GM19455 (cell line): Measurements from ENCODE around the gene ALG9.
"Not testable (repeated sequence)": the region's sequence is repeated elsewhere in the genome, so short reads cannot be mapped to it uniquely, and the experiment has no call there.

ENCODE experiments used
- ATAC-seq: cut with Tn5 transposase; IDR thresholded peaks from one replicate; pipeline ENCODE4 v1.9.1; 2021; ENCODE audit not compliant: unreplicated experiment

ALG9 gene

DNA sequence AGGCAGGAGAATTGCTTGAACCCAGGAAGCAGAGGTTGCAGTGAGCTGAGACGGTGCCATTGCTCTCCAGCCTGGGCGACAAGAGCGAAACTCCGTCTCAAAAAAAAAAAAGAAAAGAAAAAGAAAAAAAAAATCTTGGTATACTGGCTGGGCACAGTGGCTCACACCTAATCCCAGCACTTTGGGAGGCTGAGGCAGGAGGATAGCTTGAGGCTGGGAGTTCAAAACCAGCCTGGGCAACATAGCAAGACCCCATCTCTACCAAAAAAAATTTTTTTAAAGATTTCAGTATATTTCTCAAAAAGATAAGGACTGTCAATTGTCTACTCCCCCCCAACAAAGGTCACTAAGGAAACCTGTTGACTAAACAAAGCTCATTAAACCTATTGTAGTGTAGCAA lies 13.7 kb upstream of the ALG9 start:
- ATAC-seq, result not testable (repeated sequence)

DNA sequence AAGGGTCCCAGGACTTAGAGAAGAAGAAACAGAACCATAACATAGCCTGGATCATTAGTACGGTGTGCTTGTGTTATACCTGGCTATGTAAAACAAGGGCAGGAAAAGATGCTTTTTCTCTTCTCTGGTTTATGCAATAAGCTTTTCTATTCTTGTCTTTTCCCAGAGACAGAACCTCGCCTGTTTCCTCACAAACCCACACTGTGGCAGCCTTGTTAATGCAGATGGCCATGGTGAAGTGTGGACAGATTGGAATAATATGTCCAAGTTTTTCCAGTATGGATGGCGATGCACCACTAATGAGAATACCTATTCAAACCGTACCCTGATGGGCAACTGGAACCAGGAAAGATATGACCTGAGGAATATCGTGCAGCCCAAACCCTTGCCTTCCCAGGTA lies 10.8 kb upstream of the ALG9 start:
- no peak for ATAC-seq

DNA sequence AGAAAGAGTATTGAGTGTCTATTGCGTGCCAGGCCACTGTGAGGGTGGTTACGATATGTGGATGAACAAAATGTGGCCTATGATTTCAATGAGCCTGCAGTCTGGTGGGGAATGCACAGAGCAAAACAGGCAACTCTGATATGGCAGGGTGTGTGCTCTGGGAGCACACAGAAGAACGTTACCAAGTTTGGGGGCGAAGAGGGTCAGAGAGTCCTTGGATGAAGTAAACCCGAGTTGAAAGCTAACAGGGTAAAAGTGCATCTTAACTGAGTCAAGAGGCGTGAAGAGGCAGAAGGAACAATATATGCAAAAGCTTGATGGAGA lies 8.2 kb upstream of the ALG9 start:
- ATAC-seq, result no peak

DNA sequence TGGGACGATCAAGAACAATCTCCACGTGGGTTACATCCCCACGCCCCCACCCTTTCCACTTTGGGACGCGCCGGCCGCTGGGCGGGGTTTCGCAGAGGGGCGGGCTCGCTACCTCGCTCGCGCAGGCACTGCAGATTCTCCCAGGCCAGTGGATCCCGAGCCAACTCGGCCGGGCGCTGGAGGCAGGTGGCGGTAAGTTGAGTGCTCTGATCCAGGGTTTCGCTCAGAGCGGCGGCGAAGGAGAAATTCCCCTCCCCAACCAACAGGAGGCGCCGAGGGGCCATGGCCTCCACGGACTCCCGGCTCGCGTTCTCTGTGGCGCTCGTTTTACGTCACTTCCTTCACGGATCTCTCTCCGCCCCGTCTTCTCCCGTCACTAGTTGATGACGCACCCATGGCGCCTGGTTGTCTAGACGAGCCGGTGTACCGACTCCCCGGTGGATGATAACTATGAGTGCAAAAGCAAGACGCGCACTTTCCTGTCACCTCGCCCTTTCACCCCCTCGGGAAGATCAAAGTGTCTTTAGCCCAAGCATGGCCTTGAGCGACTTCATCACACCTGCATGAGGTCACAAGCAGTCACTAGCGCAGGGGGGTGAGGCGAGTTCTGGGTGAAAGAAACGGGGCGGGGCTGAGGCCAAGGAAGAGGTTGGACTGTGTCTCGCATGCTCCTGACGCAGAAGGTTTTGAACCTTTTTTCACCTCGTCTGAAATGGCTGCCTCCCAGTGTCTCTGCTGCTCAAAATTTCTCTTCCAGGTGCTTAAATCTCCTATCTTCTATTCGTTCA lies 7.7 kb upstream of the ALG9 start, which contains the start of the genes CFAP68 and FDXACB1:
TSS of gene CFAP68 (plus strand) at position 693 of the 788 bp plus-strand sequence. CDS start at position 713, 20 bp downstream.
TSS of gene FDXACB1 (minus strand) at position 317 of the 788 bp plus-strand sequence. CDS start at position 284, 33 bp downstream.
- peak; percentile 96 for ATAC-seq

DNA sequence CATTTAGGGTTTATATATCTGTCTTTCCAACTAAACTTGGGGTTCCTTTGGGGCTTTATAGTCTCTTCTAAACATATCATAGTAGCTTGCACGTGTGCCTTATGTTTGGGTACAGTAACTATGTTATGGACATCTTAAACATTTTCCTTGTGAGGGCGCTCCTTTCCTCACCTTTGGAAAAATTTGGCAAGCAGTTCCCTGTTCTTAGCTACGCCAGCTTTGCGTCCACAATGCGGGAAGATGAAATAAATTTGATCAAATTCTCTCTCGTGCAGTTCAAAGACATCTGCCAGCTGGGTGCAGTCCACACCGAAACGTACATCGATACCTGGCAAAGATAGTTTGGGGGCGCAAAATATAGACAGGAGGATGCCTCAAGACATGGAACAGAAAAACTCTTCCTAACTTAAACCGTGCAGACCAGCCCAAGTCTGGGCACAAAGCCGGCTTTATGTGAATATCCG lies 7.0 kb upstream of the ALG9 start:
- ATAC-seq, result no peak

DNA sequence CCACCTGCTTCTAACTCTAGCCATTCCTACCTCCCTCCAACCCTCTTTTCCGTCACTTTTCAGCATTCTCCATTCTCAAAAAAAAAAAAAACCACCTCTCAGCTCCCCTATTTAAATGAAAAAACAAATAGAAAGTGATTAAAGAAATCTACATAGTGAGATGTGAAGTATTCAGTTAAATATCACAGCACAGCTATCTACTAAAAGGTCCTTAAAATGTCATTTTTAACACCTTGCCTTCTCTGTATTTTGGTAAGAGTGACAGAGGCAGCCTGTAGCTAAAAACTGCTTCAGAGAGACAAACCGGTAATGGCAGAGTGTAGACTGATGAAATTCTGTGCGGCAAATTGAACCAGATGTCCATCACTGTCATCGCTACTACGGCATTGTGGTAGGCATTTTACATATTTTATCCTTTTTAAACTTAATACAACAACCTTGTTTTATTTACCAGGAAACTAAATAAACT lies 346 bp upstream of the ALG9 start:
- no peak for ATAC-seq

DNA sequence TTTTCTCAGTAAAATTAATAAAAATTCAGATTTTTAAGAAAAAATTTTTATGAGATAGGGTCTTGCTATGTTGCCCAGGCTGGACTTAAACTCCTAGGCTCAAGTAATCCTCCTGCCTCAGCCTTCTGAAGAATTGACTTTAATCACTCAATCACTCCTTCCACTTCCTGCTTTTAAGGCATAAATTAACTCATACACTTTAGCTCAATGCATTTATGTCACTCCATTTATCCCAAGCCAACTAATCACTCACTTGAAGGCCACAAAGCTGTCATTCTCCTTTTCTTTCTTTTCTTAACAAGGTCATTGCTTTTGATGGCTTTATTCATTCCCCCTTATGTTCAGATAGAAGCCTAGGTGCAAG lies 877 bp downstream of the ALG9 start:
- ATAC-seq, result peak; percentile 13

DNA sequence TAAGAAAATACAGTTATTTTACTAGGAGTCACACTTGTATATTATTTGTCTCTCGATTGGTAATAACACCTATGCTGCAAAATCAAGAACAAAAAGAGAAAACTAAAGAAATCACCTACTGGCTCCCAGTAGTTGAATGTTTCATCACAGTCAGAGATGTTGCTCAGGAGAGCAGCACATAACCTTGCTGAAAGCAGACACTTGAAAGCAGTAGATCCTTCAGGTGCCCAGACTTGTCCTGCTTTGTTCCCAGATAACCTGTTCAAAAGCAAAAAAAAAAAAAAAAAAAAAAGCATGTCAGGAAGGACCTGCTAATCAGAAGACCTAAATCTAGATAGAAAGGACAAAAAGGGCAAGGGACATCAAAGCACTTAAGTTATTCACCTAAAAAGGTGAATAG lies 1.3 kb downstream of the ALG9 start:
- ATAC-seq, result no peak

DNA sequence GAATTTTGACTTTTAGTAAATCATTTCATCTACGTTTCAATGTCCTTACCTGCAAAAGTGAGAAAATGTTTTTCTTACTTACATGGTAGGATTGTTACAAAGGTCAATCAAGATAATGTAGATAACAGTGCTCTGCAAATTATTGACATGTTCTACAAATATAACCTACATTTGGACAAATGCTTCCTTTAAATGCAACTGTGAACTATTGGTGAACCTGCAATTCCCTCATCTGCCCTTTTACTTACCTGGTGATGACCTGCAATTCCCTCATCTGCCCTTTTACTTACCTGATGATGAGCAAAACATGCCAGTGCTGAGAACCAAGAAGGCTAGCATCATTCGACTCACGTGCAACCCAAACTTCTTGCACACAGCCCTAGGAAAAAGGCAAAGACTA lies 11.1 kb downstream of the ALG9 start:
- no peak for ATAC-seq

DNA sequence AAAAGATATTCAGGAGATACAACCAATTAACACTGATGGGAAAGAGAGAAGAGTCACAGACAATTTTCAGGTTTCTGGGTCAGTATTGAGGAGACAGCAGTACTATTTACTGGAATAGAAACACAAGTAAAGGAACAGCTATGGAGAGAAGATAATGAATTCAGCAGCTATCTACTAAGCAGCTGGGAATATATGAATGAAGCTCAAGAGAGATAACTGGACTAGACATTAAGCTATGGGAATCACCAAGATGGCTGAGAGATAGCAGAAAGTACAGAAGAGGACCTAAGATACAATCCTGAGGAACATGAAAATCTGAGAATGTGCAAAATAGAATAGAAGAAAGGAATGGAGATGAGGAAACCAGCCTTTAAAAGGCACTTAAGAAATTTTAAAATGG lies 15.9 kb downstream of the ALG9 start:
- ATAC-seq, result no peak

DNA sequence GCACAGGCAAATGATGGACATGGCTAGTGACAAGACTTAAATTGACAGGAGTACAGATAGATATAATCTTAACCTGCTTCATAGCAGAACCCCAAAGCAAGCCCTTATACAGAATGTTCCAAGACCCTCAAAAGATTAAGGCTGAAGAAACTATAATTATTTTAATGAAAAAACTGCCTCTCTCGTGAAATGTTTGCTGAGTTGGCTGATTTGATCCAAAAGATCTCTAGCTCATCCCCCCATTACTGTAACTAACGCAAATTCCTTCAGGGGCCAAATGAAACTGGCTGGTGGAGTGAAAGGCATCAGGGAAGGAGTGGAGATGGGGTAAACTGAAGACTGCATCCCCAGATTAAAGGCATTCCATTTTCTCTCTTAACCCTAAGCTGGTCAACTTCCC lies 19.3 kb downstream of the ALG9 start:
- no peak for ATAC-seq

DNA sequence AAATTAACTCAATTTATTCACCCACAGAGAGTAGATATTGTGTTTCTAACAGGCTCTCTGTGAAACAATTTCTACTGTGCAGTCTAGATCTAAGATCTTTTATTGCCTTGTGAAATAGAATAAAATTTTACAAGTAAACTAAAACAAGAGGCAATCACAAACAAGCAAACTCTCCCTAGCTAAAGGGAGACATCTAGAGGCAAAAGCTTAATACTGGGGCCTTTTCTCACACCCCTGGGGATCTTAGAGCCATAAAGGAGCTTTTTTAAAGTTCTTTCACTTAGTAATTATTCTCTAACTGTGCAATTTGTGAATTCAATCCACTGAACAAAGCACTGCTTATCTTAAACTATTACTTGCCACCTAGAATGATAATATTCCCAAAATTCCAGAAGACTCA lies 19.7 kb downstream of the ALG9 start:
- ATAC-seq, result no peak

DNA sequence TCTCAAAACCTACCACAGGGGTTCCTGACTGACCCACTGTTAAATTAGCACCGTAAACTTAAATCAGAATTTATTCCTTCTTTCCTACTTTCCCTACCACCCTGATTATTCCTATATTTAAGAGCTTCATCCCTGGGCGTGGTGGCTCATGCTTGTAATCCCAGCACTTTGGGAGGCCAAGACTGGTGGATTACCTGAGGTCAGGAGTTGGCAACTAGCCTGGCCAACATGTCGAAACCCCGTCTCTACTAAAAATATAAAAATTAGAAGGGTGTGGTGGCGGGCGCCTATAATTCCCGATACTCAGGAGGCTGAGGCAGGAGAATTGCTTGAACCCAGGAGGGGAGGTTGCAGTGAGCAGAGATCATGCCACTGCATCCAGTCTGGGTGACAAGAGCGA lies 20.3 kb downstream of the ALG9 start:
- ATAC-seq, result no peak

DNA sequence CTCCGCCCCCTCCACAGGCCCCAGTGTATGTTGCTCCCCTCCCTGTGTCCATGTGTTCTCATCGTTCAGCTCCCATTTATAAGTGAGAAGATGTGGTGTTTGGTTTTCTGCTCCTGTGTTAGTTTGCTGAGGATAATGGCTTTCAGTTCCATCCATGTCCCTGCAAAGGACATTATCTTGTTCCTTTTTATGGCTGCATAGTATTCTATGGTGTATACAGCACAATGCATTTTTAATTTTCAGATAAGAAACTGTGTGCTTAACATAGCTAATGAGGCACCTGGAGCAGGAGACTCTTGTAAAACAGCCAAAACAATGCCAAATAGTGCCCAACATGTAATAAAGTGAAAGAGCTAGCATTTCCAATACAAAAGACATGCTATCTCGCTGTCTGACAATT lies 21.8 kb downstream of the ALG9 start:
- no peak for ATAC-seq

DNA sequence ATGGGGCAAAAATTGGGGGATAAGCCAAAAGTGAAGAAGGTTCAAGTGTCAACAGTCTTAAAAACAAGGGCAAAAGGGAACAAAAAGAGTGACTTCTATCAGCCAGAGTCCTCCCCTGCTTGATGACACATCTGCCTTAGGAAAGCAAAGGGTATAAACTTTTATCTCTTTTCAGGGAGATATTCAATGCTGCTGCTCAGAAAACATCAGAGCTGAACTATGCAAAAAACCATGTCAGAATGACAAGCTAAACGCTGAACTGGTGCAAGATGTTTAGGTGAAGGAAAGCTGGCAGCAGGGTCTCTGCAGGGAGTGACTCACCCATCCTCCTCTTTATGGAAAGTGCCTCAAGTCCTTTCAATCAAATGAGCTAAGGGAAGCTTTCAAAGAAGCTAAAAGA lies 24.7 kb downstream of the ALG9 start:
- no peak for ATAC-seq

DNA sequence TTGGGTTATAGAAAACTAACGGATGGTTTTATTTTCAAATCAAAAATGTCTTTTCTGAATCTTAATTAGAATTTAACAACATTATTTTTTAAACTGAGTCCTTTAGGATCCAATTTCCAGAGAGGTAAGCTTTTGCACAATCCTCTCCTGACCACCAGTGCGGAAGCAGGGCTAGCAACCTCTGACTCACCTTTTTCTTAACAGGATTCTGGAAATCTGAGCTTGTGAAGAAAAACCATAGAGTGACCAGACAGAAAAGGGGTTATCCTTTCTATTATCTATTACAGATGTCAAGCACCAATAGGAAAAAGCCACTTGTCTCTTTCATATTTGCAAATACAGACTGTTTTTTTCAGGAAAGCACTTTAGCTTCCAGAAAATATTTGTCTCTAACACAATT lies 25.3 kb downstream of the ALG9 start:
- no peak for ATAC-seq

DNA sequence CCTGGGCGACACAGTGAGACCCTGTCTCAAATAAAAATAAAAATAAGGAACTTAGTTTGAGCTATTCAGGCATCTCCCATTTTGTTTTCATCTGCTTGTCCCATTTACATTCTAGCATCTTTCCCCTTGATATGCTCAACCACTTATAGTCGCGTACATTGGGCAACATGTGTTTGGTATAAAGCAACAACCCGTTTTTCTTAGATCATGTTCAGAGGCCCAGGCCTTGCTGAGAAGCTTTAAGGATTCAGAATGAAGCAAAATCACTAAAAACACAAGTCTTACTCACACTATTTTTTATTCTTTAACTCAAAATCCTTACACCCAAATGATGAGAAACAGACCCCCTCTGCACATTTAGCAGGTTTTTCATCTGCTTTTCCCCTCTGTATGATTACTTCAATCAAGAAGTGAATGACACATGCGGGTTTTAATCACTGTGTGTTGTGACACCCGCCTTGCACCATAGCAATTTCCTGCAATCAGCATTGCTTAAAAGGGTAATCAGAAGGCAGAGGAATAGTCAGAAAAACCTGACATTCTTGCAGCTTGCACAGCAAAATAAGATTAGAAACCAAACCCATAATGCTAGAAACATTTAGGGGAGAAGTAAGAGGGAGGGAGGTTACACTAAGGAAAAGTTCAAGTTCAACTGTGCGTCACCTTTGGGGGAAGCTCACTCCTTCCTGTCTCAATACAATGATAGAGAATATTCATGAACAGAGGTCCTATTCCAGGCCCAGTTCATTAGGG lies 25.9 kb downstream of the ALG9 start:
- ATAC-seq, result no peak

DNA sequence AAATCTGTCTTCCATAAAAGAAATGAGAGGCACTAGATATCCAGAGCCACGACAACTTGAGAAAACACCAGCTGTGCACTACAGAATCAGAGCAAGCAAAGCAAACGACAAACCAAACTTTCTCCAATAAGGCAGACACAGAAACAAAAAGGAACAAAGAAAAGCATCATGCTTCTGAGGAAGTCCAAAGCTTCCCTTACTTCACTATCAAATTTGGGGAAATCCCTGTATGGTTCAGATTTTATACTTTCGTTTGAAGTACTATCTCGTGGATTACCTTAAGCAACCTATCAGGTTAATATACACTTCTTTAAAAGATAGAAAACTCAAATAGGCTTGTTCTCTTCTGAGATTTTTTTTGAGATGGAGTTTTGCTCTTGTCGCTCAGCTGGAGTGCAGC lies 27.7 kb downstream of the ALG9 start:
- ATAC-seq, result no peak

DNA sequence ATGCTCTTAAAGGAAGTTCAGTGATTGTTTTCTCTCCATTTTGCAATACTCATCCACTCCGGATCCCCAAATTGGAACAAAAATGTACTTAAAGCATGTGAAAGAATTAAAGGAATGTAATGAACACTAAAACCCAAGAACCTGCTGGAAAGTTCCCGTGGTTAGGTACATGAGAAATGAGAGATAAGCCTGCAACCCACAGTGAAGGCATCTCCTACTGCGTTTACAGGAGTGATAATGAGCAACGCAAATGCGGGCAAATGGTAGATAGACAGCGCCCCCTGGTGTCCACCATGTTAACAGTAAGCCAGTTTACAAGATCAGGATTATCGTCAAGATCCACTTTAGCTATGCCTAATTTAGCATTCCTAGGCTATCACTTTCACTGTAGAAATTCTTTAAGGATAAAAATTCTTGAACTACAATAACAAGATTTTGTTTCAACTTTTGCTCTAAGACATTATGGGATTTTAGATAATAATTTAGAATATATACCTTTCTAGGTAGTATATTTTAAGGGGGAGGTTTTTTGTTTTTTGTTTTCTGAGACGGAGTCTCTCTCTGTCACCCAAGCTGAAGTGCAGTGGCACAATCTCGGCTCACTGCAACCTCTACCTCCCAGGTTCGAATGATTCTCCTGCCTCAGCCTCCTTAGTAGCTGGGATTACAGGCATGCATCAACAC lies 29.9 kb downstream of the ALG9 start:
- ATAC-seq, result peak; percentile 66

DNA sequence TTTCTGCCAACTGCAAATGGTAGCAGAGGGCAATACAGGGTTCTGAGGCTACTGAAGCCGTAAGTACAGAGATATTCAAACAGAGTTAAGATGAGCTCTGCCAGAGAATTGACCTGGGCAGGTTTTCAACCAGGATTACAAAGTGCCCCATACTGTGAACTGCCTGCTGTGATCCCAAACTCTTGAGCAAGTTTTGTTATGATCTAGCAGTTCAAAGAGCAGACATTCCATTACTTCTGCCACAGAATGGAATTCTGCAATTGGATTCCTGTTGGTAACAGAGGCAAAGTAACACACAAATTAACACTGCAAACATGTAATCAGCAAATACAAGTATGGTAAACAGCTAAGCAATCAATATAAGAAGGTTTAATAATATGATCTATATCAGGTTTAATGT lies 31.2 kb downstream of the ALG9 start:
- no peak for ATAC-seq

DNA sequence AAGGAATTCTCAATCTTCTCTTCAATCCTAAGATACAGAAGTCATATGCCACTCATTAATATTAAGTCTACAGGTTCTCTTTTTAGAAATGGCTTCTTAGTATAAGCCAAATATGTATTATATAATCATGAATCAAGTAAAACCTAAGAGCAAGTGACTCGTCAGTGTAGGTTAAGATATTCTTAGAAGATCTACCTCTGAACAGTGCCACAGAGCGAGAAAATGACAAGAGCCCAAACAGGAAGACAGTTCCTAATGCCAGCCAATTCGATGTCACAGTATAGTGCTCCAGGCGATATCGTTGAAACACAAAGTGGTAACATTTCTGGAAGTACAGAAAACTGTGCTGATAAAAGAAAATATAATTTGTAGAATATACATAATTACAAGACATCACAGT lies 33.3 kb downstream of the ALG9 start:
- no peak for ATAC-seq
